Medulla oblongata (tissue), 1 donor: ENCODE measurements around the gene PKDCC.

Experiments used
- DNase-seq: peaks from one replicate; pipeline ENCODE4 v3.0.0-alpha.2; 2015; ENCODE audit errors: extremely low spot score

The PKDCC gene

DNA sequence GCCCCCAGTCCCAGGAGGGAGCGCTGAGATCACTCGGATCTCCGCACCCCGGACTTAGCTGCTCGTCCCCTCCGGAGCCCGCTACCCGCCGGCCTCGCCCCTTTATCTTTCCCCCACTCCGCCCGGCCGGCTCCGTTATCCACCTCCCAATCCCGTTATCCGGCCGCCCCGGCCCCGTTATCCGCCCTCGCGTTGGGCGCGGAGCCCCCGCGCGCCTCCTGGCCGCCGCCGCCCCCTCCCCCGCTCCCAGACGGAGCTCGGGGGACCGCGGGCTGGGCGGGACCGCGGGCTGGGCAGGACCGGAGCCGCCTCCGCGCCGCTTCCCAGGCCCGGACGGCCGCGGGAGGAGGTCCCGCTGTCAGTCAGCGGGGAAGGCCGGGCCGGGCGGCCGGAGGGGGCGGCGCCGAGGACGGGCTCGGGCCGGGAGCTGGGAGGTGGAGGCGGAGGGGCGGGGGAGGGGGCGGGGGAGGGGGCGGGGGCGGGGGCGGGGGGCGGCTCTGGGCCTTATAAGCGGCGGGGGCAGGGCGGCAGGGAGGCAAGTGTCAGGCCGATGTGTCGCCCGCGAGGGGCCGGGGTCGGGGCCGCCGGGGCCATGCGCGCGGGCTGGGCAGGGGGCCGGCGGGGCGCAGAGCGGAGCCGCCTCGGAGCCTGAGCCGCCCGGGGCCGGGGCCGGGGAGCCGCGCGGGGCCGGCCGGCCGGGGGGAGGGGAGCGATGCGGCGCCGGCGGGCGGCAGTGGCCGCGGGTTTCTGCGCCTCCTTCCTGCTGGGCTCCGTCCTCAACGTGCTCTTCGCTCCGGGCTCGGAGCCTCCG lies at the start of gene PKDCC:
Gene PKDCC (plus strand): TSS at position 534 of the 811 bp plus-strand sequence. CDS start 179 bp downstream, at position 713.
- DNase-seq = peak; percentile 84

DNA sequence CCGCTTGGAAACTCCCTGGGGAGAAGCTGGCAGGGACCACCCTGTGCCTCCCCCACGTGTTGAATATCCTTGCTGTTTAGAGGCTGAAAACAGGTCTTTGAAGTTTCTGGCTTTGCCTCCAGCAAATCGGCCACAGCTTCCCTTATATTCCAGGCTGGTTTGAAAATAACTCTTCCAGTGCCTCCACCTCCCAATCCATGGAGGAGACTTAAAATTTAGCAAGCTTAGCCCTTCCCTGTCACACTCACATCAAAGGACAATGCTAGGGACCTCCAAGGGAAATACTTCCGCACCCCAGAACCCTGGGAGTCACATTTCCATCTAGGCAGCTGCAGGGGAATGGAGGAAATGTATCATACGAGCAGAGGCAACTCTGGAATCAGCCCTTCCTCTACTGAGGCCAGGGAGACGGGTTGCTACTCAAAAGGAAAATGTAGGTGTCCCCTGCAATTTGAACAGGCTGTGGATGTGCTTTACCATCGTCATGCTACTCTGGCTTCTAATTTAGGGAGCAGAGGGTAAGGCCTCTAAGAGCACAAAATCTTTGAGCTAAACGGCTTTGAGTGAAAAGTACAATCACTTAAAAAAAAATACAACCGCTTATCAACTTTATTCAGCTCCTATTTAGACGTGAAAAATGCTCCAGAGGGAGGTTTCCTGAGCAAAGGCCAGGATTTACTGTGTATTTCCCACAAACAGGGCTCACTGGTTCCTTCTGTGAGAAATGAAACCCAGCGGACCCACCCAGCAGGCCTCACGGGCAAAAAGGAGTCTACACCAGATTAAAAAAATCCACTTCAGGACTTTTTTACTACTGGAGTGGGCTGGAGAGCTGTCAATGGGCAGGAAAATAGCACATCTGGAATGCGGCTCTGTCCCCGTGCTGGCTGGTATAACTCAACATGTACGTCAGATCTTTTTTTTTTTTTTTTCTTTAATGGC lies 49.4 kb upstream of the PKDCC start:
- no peak for DNase-seq

DNA sequence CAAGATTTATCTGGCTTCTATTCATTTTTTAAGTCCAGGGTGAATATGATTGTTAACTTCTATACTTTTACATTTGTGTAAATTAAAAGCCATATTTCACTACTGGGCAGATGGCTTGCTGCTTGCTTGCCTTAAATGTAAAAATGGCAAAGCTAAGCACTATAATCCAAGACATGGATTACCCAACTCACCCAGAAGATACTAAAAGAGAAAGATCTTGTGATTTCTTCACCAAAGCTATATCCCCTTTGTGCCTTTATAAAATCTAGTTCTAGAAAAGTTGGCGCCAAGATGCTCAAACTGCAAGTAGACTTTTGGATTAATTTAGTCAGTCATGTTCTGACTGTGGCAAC lies 48.7 kb upstream of the PKDCC start:
- no peak for DNase-seq

- DNase-seq = no peak
Observed at GRCh38 chr2:41999592-42000281, 48.1 kb upstream of the PKDCC start.

DNA sequence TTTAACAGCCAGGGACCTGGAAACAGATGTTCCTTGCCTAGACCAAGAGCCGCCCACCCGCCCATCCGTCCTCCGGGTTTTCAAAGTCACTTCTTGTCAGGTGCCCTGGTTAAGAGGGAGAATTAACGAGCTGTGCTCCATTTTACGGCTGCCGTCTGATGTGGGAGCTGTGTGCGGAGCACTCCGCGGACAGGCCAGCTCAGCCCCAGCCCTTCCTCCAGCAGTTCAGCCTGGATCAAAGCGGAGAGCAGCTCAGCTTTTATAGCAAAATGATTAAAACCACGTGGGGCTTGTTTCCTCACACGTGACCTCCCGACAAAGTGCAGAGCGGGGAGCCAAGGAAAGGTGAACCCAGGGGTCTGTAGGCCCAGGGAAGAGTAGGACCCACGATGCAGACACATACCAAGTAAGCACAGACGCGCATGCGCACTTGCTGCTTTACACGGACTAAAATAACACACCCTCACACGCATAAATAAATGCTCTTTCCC lies 46.1 kb upstream of the PKDCC start:
- DNase-seq = no peak

GRCh38 chr2:42007551-42007950 lies 40.3 kb upstream of the PKDCC start:
- no peak for DNase-seq

DNA sequence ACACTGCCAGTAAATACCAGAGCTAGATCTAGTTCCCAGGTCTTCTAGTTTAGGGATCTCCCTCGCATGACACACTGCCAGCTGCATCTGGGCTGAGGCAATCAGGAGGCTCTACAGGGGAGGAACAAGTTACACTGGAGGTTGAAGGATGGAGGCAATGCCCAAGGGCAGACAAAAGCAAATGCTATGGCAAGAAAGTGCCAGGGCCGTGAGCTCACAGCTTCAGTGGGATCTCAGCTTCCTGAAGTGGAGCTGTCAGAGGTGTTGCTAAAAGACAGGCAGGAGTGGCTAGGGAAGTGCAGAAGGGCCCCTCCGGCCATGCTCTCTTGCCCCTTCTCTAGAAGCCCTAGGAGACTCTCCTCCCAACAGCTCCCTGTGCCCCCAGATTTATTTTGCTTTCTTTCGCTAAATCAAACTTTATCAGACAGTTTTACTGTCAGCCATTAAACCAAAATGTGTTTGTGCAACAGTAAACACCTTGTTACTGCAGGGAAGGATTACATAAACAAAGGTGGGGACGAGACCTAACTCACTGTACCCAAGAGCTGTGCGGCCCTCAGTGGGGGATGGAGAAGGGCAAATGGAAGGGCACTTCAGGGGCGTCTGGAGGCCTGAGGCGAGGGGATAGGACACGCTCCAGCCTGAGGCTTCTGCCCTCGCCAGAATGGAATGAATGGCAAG lies 39.4 kb upstream of the PKDCC start:
- DNase-seq = no peak

- no peak for DNase-seq
Observed at GRCh38 chr2:42009657-42010580, 37.9 kb upstream of the PKDCC start.

DNA sequence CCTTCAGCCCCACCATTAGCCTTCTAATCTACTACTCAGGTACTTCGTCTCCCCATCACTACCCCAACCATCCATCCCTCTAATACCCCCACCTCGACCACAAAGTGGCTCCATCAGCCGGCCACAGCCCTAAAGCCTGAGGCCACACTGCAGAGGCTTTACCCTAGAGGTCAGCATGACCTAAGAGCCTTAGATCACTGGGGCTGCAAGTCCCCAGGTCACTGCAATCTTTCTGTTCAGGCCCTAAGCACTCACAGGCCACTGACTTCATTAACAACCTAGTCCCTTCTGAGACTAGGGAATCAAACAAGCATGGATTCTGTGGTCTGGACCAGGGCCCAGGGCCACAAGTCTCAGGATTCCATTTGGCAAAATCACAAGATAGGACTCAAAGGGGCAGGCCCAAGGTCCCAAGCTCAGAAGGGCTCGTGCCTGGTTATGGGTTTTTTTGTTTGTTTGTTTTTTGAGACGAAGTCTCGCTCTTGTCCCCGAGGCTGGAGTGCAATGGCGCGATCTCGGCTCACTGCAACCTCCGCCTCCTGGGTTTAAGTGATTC lies 37.0 kb upstream of the PKDCC start:
- no peak for DNase-seq

- no peak for DNase-seq
Observed at GRCh38 chr2:42012137-42012536, 35.7 kb upstream of the PKDCC start.

DNA sequence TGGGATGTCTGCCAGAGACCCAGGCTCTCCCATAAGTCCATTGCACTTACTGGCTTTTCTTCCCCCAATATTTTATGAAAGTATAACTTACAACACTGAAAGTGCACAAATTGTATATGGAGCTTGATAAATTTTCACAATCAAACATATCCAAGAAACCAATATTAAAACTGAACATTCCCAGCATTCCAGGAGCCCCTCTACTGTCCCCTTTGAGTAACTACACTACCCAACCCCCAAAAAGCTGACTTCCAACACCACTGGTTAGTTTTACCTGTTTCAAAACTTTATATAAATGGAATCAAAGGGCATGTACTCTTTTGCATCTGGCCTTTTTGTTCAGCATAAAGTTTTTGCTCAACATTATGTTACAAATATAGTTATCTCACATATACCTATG lies 35.2 kb upstream of the PKDCC start:
- no peak for DNase-seq

DNA sequence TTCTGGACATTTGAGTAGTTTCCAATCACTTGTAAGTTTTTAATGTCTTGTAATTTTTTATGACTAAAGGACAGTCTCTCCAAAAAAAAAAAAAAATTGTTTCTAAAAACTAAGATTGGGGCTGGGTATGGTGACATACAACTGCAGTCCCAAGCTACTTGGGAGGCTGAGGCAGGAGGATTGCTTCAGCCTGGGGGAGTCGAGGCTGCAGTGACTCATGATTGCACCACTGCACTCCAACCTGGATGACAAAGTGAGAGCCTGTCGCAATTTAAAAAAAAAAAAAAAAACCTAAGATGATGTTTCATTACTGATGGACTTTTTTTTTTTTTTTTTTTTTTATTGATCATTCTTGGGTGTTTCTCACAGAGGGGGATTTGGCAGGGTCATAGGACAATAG lies 34.4 kb upstream of the PKDCC start:
- no peak for DNase-seq

- no peak for DNase-seq
Observed at GRCh38 chr2:42021464-42021863, 26.4 kb upstream of the PKDCC start.

GRCh38 chr2:42025151-42025582 lies 22.7 kb upstream of the PKDCC start:
- DNase-seq = no peak

DNA sequence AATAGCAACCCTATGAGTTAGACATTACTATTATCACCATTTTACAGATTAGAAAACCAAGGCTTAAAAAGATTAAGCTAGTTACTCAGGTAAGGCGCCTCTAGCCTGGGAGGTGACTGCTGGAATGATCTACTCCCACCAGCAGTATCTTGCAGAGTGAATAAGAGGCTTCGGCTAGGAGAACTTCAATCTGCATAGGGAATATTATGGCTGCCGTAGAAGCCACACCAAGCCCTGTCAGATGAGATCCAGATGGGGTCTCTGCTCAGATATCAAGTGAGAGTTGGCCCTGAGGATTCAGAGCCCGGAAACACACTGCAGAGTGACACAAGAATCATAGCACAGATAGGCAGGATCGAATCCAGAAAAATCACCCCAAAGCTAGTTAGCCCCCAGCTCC lies 21.5 kb upstream of the PKDCC start:
- DNase-seq = no peak

- peak; percentile 39 for DNase-seq
Observed at GRCh38 chr2:42028571-42029148, 19.2 kb upstream of the PKDCC start.

DNA sequence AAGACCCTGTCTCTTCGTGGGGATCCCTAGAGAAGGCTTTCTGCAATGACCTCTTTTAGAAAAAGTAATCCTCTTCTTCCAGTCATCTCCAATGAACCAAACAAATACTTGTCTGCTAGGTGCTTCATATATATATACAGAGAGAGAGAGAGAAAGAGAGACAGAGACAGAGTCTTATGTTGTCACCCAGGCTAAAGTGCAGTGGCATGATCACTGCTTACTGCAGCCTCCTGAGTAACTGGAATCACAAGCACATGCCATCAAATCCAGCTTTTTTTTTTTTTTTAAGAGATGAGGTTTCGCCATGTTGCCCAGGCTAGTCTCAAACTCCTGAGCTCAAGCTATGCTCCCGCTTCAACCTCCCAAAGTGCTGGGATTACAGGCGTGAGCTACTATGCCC lies 18.6 kb upstream of the PKDCC start:
- DNase-seq = no peak

DNA sequence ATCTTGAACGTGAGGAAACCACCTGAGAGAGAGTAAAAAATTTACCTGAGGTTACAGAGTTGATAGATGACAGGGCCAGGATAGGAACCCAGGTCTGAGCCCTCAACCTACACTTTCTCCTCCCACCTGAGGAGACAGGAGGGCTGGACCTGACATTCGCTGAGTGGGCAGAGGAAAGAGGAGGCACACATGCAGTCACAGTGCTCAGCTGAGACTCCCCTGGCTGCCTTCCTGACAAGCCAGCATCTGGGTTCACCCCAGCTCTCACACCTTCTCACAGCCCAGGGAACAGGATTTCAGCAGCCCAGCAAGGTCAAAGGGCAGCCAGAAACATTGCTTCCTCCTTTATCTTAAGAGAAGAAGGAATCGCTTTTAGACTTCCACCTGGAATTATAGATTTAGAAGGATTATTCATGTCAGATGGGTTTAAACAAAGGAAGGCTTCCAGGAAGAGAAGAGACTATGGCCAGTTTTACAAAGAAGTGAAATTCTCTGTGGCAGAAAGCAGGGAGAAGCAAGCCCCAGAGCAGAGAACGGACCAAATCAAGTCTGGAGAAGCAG lies 18.1 kb upstream of the PKDCC start:
- DNase-seq = no peak

- no peak for DNase-seq
Observed at GRCh38 chr2:42030200-42030759, 17.5 kb upstream of the PKDCC start.
